B cell (primary cell): ENCODE data around the gene HOXA9. TPM values are rescaled to one million over a fixed set of nuclear protein-coding genes. Genes with fewer than 3 reads are reported as not detected.

Experiments used
- ATAC-seq: fragments of 200-7000 bp; cut with Tn5 transposase; one replicate; pipeline ENCODE4 v1.10.0; 2021; ENCODE audit warnings: low read depth, mild to moderate bottlenecking, moderate number of reproducible peaks, moderate library complexity
- CTCF ChIA-PET: fragments of 350-600 bp; sonication (Branson Sonifier 250); formaldehyde crosslinking; loops from one replicate; lab custom pipeline; 2021; ENCODE audit warnings: antibody characterized with exemption, inconsistent platforms; lab: Charles Lee
- POLR2A ChIA-PET: fragments of 350-600 bp; sonication (Branson Sonifier 250); formaldehyde crosslinking; loops from one replicate; lab custom pipeline; 2021; ENCODE audit warnings: antibody characterized with exemption; lab: Charles Lee
- DNase-seq: peaks from one replicate; pipeline ENCODE4 v3.0.0; 2013
- H2AFZ ChIP-seq: 2 replicates; pipeline ENCODE4 v1.6.1; 2012; ENCODE audit warnings: mild to moderate bottlenecking, low read depth, low read length; ENCODE audit not compliant: insufficient read depth, poor library complexity, severe bottlenecking
- H3K27ac ChIP-seq, 2 donors: 1 replicate in 1 of 2; 2 replicates in 1 of 2; pipeline ENCODE4 v1.5.1; 2012 to 2013; ENCODE audit warnings: low read length in 2 of 2, mild to moderate bottlenecking in 2 of 2, moderate library complexity in 1 of 2
- H3K27me3 ChIP-seq, 4 experiments: fragments of 200-600 bp in 1 of 4; sonication (generic) in 1 of 4; replicated peaks in 1 of 4; 1 replicate in 2 of 4; 2 replicates in 2 of 4; pipeline versions ENCODE4 v1.6.1 to v1.7.0; 2013 to 2016; ENCODE audit warnings: low read length in 3 of 4, mild to moderate bottlenecking in 2 of 4, mixed read lengths in 1 of 4, moderate library complexity in 1 of 4; ENCODE audit not compliant: insufficient read depth in 4 of 4, control insufficient read depth in 3 of 4; ENCODE audit errors: control extremely low read depth in 1 of 4
- H3K36me3 ChIP-seq, 2 experiments: replicated peaks in 1 of 2; 1 replicate in 1 of 2; 2 replicates in 1 of 2; pipeline versions ENCODE4 v1.6.1 to v1.7.1; 2013; ENCODE audit warnings: low read length in 1 of 2; ENCODE audit not compliant: insufficient read depth in 2 of 2, control insufficient read depth in 1 of 2; ENCODE audit errors: control extremely low read depth in 1 of 2, extremely low read depth in 1 of 2
- H3K4me1 ChIP-seq, 2 donors: fragments of 200-600 bp in 1 of 2; sonication (generic) in 1 of 2; 1 replicate in 1 of 2; 2 replicates in 1 of 2; pipeline versions ENCODE4 v1.5.1 to v1.6.1; 2013 to 2017; ENCODE audit warnings: low read length in 2 of 2; ENCODE audit not compliant: control insufficient read depth in 2 of 2, insufficient read depth in 2 of 2
- H3K4me2 ChIP-seq: replicated peaks from 2 replicates; pipeline ENCODE3; 2012; ENCODE audit warnings: mild to moderate bottlenecking, low read depth, low read length; ENCODE audit not compliant: poor library complexity, severe bottlenecking
- H3K4me3 ChIP-seq, 5 experiments: fragments of 200-600 bp in 1 of 5; sonication (generic) in 1 of 5; 1 replicate in 3 of 5; 2 replicates in 2 of 5; pipeline versions ENCODE4 v1.5.1 to v1.7.0; 2011 to 2016; ENCODE audit warnings: low read length in 4 of 5, mild to moderate bottlenecking in 4 of 5, low read depth in 2 of 5, control low read depth in 1 of 5, moderate library complexity in 1 of 5; ENCODE audit not compliant: insufficient read depth in 1 of 5; ENCODE audit errors: control extremely low read depth in 1 of 5, extremely low read depth in 1 of 5
- H3K79me2 ChIP-seq: fragments of 200-600 bp; sonication (generic); one replicate; pipeline ENCODE4 v1.6.0; 2016; ENCODE audit warnings: low read length; ENCODE audit not compliant: control insufficient read depth, insufficient read depth
- H3K9ac ChIP-seq: fragments of 200-600 bp; sonication (generic); 2 replicates; pipeline ENCODE4 v1.6.1; 2017; ENCODE audit warnings: mild to moderate bottlenecking, low read length, moderate library complexity
- H3K9me3 ChIP-seq, 3 donors: one replicate each; pipeline versions ENCODE4 v1.6.1 to v1.7.1; 2013; ENCODE audit warnings: low read length in 2 of 3; ENCODE audit not compliant: control insufficient read depth in 2 of 3, insufficient read depth in 1 of 3; ENCODE audit errors: control extremely low read depth in 1 of 3
- H4K20me1 ChIP-seq: 2 replicates; pipeline ENCODE4 v1.6.0; 2012; ENCODE audit warnings: mild to moderate bottlenecking, low read length; ENCODE audit not compliant: insufficient read depth, control insufficient read depth, poor library complexity, severe bottlenecking
- H3K27ac Mint-ChIP-seq: one replicate; pipeline ENCODE4 v1.8.0; 2021; ENCODE audit warnings: mixed read lengths
- H3K27me3 Mint-ChIP-seq: one replicate; pipeline ENCODE4 v1.8.0; 2021; ENCODE audit warnings: mixed read lengths
- H3K4me1 Mint-ChIP-seq: one replicate; pipeline ENCODE4 v1.8.0; 2021; ENCODE audit warnings: mixed read lengths
- H3K4me3 Mint-ChIP-seq: one replicate; pipeline ENCODE4 v1.8.0; 2021; ENCODE audit warnings: mixed read lengths
- H3K9me3 Mint-ChIP-seq: one replicate; pipeline ENCODE4 v1.8.0; 2022; ENCODE audit warnings: mixed read lengths; ENCODE audit not compliant: insufficient read depth
- EZH2 ChIP-seq: IDR thresholded peaks from 2 replicates; pipeline ENCODE4 v1.6.1; 2012; ENCODE audit warnings: borderline replicate concordance, low read depth, mild to moderate bottlenecking, moderate library complexity, low read length; ENCODE audit not compliant: insufficient read depth, poor library complexity, severe bottlenecking
- WGBS: methylation state at CpG from one replicate; pipeline ENCODE4 v1.1.5; 2013; ENCODE audit warnings: missing lambda C conversion rate; ENCODE audit not compliant: insufficient coverage; 5-methylcytosine and 5-hydroxymethylcytosine counted together
- intact Hi-C: fragments of 100-400 bp; cut with micrococcal nuclease; formaldehyde crosslinking; loops from one replicate; pipeline ENCODE4 v1.10.0; 2022
- polyA plus RNA-seq: library from polyadenylated mRNA; depleted of rRNA; stranded (reverse); fragments of >200 nt; gene quantifications from 2 replicates; pipeline ENCODE4 v1.2.3, GENCODE V29; 2012
- total RNA-seq, 2 donors: library from RNA; stranded (reverse); fragments of 120-200 nt in 1 of 2; gene quantifications; 1 replicate in 1 of 2; 2 replicates in 1 of 2; pipeline versions ENCODE4 v1.2.3 to v1.2.4, GENCODE V29; 2013 to 2022
- TF ChIP-seq, protein P1 (sequence below): fragments of 200-600 bp; IDR thresholded peaks from one replicate; pipeline ENCODE4 v1.8.0; 2022; ENCODE audit warnings: antibody characterized with exemption, mild to moderate bottlenecking

The HOXA9 gene
- total and polyA plus RNA-seq, 2 donors (not counting 1 experiment from before 2014, with no cell fraction given) = 0.07 TPM; not detected in 1

DNA sequence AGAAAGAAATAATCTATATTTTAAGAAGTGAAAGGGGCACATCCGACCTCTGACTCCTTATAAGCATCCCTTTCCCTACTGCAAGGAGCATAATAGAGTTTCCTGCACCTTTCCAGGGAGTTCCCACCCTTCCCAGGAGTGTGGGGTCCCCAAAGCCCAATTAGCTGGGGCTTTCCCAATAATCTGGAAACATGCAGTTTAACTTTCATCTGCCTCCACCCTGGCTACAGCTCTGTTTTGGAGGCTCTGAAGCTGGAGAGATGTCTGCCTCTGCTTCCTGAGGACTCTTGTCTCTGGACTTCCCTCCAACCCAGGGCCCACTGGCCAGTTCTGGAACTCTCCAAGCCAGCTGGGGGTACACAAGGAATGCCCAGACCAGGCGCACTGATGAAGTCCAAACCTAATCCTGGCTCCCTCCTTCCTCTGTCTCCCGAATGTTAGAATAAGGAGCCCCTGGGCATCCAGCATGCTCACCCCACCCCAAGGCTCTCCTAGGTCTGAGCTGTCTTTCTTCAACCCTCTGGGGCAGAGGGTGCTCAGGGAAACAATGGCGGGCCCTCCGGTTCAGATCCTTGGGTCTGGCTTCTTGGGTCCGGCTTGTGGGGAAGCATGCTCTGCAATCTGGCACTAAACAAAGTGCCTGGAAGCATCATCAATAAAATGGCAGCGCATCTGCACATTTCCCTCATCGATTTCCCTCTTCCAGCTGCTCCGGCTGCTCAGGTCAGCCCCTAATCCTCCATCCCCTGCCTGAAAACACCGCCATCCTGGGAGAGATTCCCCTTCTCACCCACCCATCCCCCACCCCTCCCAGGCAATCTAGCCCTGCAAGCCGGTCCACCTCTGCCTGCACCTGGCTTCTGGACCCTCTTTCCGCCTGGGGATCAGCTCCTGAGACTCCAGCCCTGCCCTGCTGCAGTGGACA, 48.1 kb downstream of the HOXA9 start:
- Mint-ChIP-seq H3K9me3 (no peaks in the 10 kb centered on the region), H3K27me3 (peaks cover 10% of the 10 kb centered on the region), H3K27ac (no peak overlapping the region), H3K4me3 (no peak overlapping the region), H3K4me1 (no peaks in the 10 kb centered on the region)
- TF ChIP-seq, protein P1, sequence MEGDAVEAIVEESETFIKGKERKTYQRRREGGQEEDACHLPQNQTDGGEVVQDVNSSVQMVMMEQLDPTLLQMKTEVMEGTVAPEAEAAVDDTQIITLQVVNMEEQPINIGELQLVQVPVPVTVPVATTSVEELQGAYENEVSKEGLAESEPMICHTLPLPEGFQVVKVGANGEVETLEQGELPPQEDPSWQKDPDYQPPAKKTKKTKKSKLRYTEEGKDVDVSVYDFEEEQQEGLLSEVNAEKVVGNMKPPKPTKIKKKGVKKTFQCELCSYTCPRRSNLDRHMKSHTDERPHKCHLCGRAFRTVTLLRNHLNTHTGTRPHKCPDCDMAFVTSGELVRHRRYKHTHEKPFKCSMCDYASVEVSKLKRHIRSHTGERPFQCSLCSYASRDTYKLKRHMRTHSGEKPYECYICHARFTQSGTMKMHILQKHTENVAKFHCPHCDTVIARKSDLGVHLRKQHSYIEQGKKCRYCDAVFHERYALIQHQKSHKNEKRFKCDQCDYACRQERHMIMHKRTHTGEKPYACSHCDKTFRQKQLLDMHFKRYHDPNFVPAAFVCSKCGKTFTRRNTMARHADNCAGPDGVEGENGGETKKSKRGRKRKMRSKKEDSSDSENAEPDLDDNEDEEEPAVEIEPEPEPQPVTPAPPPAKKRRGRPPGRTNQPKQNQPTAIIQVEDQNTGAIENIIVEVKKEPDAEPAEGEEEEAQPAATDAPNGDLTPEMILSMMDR = no peak
- no peak for TF ChIP-seq EZH2
- Histone ChIP-seq H3K79me2 (no peaks in the 10 kb centered on the region), H3K4me1 (no peaks in the 10 kb centered on the region), H3K36me3 (no peaks in the 10 kb centered on the region), H4K20me1 (no peaks in the 10 kb centered on the region), H3K9ac (no peak overlapping the region), H3K27me3 (peaks cover 0 to 7% (median 0%) of the 10 kb centered on the region in 4 experiments), H3K4me3 (no peak overlapping the region), H3K4me2 (no peak overlapping the region), H3K9me3 (no peaks in the 10 kb centered on the region), H3K27ac (no peak overlapping the region), H2AFZ (no peak overlapping the region)
- WGBS = 91% methylated on average over 12 of the region's 12 CpGs
- DNase-seq (no peak), ATAC-seq (no peak)
- POLR2A ChIA-PET = no interaction called here
- CTCF ChIA-PET = no interaction called here
- intact Hi-C loops = no loop called here
